Activated T-cell treated with anti-CD3 and anti-CD28 coated beads, Interleukin-2, amount 50 U/mL, for 48 hours (primary cell): ENCODE data around the gene CNTN1.

ENCODE experiments used
- DNase-seq, 2 experiments: peaks; one replicate each; pipeline ENCODE4 v3.0.0-alpha.2; 2020

CNTN1 gene

GRCh38 chr12:40784102-40784501 lies 91.9 kb downstream of the CNTN1 start:
- DNase-seq: no peak

- no peak for DNase-seq
Observed at GRCh38 chr12:40788276-40788675, 96.0 kb downstream of the CNTN1 start.

- no peak for DNase-seq
Observed at GRCh38 chr12:40792792-40793386, 100.7 kb downstream of the CNTN1 start.

- DNase-seq: no peak
Observed at GRCh38 chr12:40793471-40793870, 101.2 kb downstream of the CNTN1 start.

GRCh38 chr12:40794087-40794486 lies 101.8 kb downstream of the CNTN1 start:
- DNase-seq: no peak

GRCh38 chr12:40801082-40801481 lies 108.8 kb downstream of the CNTN1 start:
- no peak for DNase-seq

- DNase-seq: no peak
Observed at GRCh38 chr12:40801861-40802260, 109.6 kb downstream of the CNTN1 start.

GRCh38 chr12:40802656-40803055 lies 110.4 kb downstream of the CNTN1 start:
- DNase-seq: no peak

- no peak for DNase-seq
Observed at GRCh38 chr12:40819436-40820108, 127.3 kb downstream of the CNTN1 start.

GRCh38 chr12:40820794-40821484 lies 128.7 kb downstream of the CNTN1 start:
- DNase-seq: no peak

- DNase-seq: no peak
Observed at GRCh38 chr12:40825156-40825555, 132.9 kb downstream of the CNTN1 start.

GRCh38 chr12:40827683-40828592 lies 135.7 kb downstream of the CNTN1 start:
- DNase-seq: no peak

- DNase-seq: no peak
Observed at GRCh38 chr12:40828593-40828990, 136.4 kb downstream of the CNTN1 start.

GRCh38 chr12:40829738-40830144 lies 137.5 kb downstream of the CNTN1 start:
- no peak for DNase-seq

GRCh38 chr12:40831916-40832315 lies 139.7 kb downstream of the CNTN1 start:
- no peak for DNase-seq

- no peak for DNase-seq
Observed at GRCh38 chr12:40832668-40833067, 140.4 kb downstream of the CNTN1 start.

GRCh38 chr12:40833818-40834217 lies 141.6 kb downstream of the CNTN1 start:
- DNase-seq: no peak

GRCh38 chr12:40834321-40834720 lies 142.1 kb downstream of the CNTN1 start:
- no peak for DNase-seq

GRCh38 chr12:40837891-40838429 lies 145.7 kb downstream of the CNTN1 start:
- DNase-seq: no peak

- DNase-seq: no peak
Observed at GRCh38 chr12:40843495-40843894, 151.3 kb downstream of the CNTN1 start.

- DNase-seq: no peak
Observed at GRCh38 chr12:40853221-40853620, 161.0 kb downstream of the CNTN1 start.

GRCh38 chr12:40854604-40855003 lies 162.4 kb downstream of the CNTN1 start:
- DNase-seq: no peak

GRCh38 chr12:40864891-40865290 lies 172.7 kb downstream of the CNTN1 start:
- DNase-seq: no peak
